ENCODE results near the gene DPAGT1. TPM values are rescaled to one million over a fixed set of nuclear protein-coding genes. Genes with fewer than 3 reads are reported as not detected.

DPAGT1 gene
- total RNA-seq, 1 experiment from 2014 or later = 41.1 TPM

- POLR2A ChIA-PET (ENCODE audit: unreplicated experiment) = interaction anchor here (0.6 to 0.8 kb wide), 5 partner anchors 11 to 64 kb away, joined by 3 to 9 read pairs (median 5); partner anchors contain the start of genes C2CD2L and VPS11
- peak within 1 kb of the TSS; percentile 98 for H3K4me2 ChIP-seq
- H3K27me3 ChIP-seq (ENCODE audit: insufficient read depth, low read depth) = no peaks in the 10 kb centered on the region
- BruUV-seq (replicated peaks) = no TSS peak
- peaks cover 27% of the 10 kb centered on the region for H3K36me3 ChIP-seq (ENCODE audit: low read depth)
- peaks cover 17% of the 10 kb centered on the region; the same call in 1 of the 2 replicates for H3F3A ChIP-seq (ENCODE audit: insufficient read depth, low read depth)
- H3K4me1 ChIP-seq (replicated peaks; ENCODE audit: insufficient read depth) = peaks cover 14% of the 10 kb centered on the region
- peaks cover 31% of the 10 kb centered on the region for H3K79me2 ChIP-seq (ENCODE audit: low read depth)
- DNase-seq = peak; percentile 94 to 98
- H2AFZ ChIP-seq = peak within 1 kb of the TSS; percentile 87
- peak within 1 kb of the TSS; percentile 95 for H3K27ac ChIP-seq
- H3K9me3 ChIP-seq (ENCODE audit: insufficient read depth, low read depth) = no peaks in the 10 kb centered on the region
- peak within 1 kb of the TSS; percentile 90 for H3K4me3 ChIP-seq
- peaks cover 11% of the 10 kb centered on the region; the same call in 1 of the 2 replicates for H4K20me1 ChIP-seq (ENCODE audit: insufficient read depth)
- CTCF ChIA-PET = interaction anchor here (0.6 to 1.0 kb wide), 2 partner anchors 83 to 281 kb away, joined by 3 to 4 read pairs; no protein-coding TSS in a partner anchor
- TF ChIP-seq EZH2 (IDR thresholded peaks at IDR 0.05; ENCODE audit: low read depth) = no peak
- TF ChIP-seq, protein P1, sequence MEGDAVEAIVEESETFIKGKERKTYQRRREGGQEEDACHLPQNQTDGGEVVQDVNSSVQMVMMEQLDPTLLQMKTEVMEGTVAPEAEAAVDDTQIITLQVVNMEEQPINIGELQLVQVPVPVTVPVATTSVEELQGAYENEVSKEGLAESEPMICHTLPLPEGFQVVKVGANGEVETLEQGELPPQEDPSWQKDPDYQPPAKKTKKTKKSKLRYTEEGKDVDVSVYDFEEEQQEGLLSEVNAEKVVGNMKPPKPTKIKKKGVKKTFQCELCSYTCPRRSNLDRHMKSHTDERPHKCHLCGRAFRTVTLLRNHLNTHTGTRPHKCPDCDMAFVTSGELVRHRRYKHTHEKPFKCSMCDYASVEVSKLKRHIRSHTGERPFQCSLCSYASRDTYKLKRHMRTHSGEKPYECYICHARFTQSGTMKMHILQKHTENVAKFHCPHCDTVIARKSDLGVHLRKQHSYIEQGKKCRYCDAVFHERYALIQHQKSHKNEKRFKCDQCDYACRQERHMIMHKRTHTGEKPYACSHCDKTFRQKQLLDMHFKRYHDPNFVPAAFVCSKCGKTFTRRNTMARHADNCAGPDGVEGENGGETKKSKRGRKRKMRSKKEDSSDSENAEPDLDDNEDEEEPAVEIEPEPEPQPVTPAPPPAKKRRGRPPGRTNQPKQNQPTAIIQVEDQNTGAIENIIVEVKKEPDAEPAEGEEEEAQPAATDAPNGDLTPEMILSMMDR (conservative IDR thresholded peaks at IDR 0.05) = peak; percentile 41; the same call in 1 of the 2 replicates
- intact Hi-C loops (cut with micrococcal nuclease; ENCODE audit: unreplicated experiment) = loop anchor here (2.0 kb wide), 2 partner anchors 38 to 140 kb away; a partner anchor contains a TSS
- H3K9me2 ChIP-seq (ENCODE audit: insufficient read depth) = no peaks in the 10 kb centered on the region
Measured at GRCh38 chr11:119057000-119057769, 44.5 kb downstream of the DPAGT1 start, which contains the start of gene HYOU1. Gene HYOU1 (minus strand): TSS chr11:119057205. CDS start chr11:119056160, 1,045 bp downstream.

DNA sequence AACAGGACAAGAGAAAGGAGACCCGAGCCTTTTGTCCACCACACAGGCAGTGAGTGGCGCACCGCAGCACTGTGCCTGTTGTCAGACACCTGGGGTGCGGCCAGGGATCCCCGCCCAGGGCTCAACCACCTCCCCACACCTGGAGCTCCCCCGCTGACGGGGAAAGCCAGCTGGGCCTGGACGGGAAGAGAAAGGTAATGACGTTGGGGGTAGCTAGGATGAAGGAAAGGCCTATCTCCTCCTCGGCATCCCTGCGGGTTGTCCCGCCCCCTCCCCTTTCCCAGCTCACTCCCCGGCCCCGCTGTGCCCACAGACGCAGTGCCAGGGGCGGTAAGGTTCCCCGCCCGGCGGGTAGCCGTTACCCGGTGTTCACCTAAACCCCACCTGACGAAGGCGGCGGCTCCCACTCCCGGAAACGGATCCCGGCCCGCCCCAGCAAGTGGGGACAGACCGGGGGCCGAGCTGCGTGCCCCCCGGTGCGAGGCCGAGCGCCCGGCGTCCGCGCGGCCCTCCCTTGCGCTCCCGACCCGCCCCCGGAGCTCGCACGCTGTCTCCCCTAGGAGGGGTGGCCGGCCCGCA, 45.1 kb downstream of the DPAGT1 start:
- POLR2A ChIA-PET (ENCODE audit: unreplicated experiment) = interaction anchor here (0.6 kb wide), 4 partner anchors 33 to 190 kb away, joined by 3 to 5 read pairs (median 4); partner anchors contain the start of gene C2CD2L
- H3F3A ChIP-seq (ENCODE audit: insufficient read depth, low read depth) = peaks cover 17% of the 10 kb centered on the region; the same call in 1 of the 2 replicates
- peak overlapping the region; percentile 98 for H3K4me2 ChIP-seq
- peaks cover 31% of the 10 kb centered on the region for H3K79me2 ChIP-seq (ENCODE audit: low read depth)
- H3K9me3 ChIP-seq (ENCODE audit: insufficient read depth, low read depth) = no peaks in the 10 kb centered on the region
- H3K9me2 ChIP-seq (ENCODE audit: insufficient read depth) = no peaks in the 10 kb centered on the region
- peaks cover 14% of the 10 kb centered on the region for H3K4me1 ChIP-seq (replicated peaks; ENCODE audit: insufficient read depth)
- H2AFZ ChIP-seq = peak overlapping the region; percentile 87
- peaks cover 34% of the 10 kb centered on the region for H3K36me3 ChIP-seq (ENCODE audit: low read depth)
- peaks cover 11% of the 10 kb centered on the region; the same call in 1 of the 2 replicates for H4K20me1 ChIP-seq (ENCODE audit: insufficient read depth)
- DNase-seq = peak; percentile 49 to 61
- peak overlapping the region; percentile 90 for H3K4me3 ChIP-seq
- CTCF ChIA-PET = interaction anchor here (0.6 to 1.0 kb wide), 3 partner anchors 11 to 796 kb away, joined by 3 to 4 read pairs (median 3); partner anchors contain the start of gene VPS11
- intact Hi-C loops (cut with micrococcal nuclease; ENCODE audit: unreplicated experiment) = loop anchor here (2.0 kb wide), 2 partner anchors 38 to 140 kb away; a partner anchor contains a TSS
- no peaks in the 10 kb centered on the region for H3K27me3 ChIP-seq (ENCODE audit: insufficient read depth, low read depth)
- no TSS peak for BruUV-seq (replicated peaks)
- H3K27ac ChIP-seq = peak overlapping the region; percentile 95
- no peak for TF ChIP-seq EZH2 (IDR thresholded peaks at IDR 0.05; ENCODE audit: low read depth)
- TF ChIP-seq, protein P1 (conservative IDR thresholded peaks at IDR 0.05) = peak; percentile 27; the same call in 1 of the 2 replicates

GRCh38 chr11:119055901-119056300, 45.8 kb downstream of the DPAGT1 start:
- H2AFZ ChIP-seq = no peak overlapping the region
- POLR2A ChIA-PET (ENCODE audit: unreplicated experiment) = interaction anchor here (0.6 to 0.8 kb wide), 3 partner anchors 28 to 268 kb away, joined by 5 to 9 read pairs (median 6); no protein-coding TSS in a partner anchor
- H3K4me1 ChIP-seq (replicated peaks; ENCODE audit: insufficient read depth) = peaks cover 14% of the 10 kb centered on the region
- H3K4me2 ChIP-seq = peak overlapping the region; percentile 98
- H3F3A ChIP-seq (ENCODE audit: insufficient read depth, low read depth) = peaks cover 17% of the 10 kb centered on the region; the same call in 1 of the 2 replicates
- DNase-seq = peak in 1 of 2 experiments; percentile 47
- TF ChIP-seq, protein P1 (conservative IDR thresholded peaks at IDR 0.05) = 0 out of 2 replicates have a peak, but pooled peaks have one; percentile 31
- no peak for TF ChIP-seq EZH2 (IDR thresholded peaks at IDR 0.05; ENCODE audit: low read depth)
- intact Hi-C loops (cut with micrococcal nuclease; ENCODE audit: unreplicated experiment) = loop anchor here (2.0 kb wide), 2 partner anchors 39 to 141 kb away; a partner anchor contains a TSS
- H3K27me3 ChIP-seq (ENCODE audit: insufficient read depth, low read depth) = no peaks in the 10 kb centered on the region
- H3K9me3 ChIP-seq (ENCODE audit: insufficient read depth, low read depth) = no peaks in the 10 kb centered on the region
- H3K9me2 ChIP-seq (ENCODE audit: insufficient read depth) = no peaks in the 10 kb centered on the region
- H3K4me3 ChIP-seq = peak overlapping the region; percentile 90
- peaks cover 37% of the 10 kb centered on the region for H3K36me3 ChIP-seq (ENCODE audit: low read depth)
- CTCF ChIA-PET = interaction anchor here (0.5 to 1.0 kb wide), 5 partner anchors 11 to 795 kb away, joined by 3 to 4 read pairs (median 3); partner anchors contain the start of gene VPS11
- H3K79me2 ChIP-seq (ENCODE audit: low read depth) = peaks cover 31% of the 10 kb centered on the region
- H4K20me1 ChIP-seq (ENCODE audit: insufficient read depth) = peaks cover 11% of the 10 kb centered on the region; the same call in 1 of the 2 replicates
- BruUV-seq (replicated peaks) = no TSS peak
- peak overlapping the region; percentile 95 for H3K27ac ChIP-seq

All from PC-9 (cell line).